HepG2 (cell line): ENCODE data around the gene STK32B.
A peak's percentile ranks its signal among the peaks of the same experiment; 100 is the strongest.

Experiments
- ARNT2 ChIP-seq: sonication (generic); formaldehyde crosslinking; IDR thresholded peaks from 2 replicates; pipeline ENCODE4 v1.8.0; 2022; ENCODE audit warnings: mild to moderate bottlenecking, low read depth, missing genetic modification reagents, moderate library complexity
- EP300 ChIP-seq, 3 experiments: sonication (generic) in 1 of 3; formaldehyde crosslinking in 1 of 3; IDR thresholded peaks; 2 replicates each; pipeline versions ENCODE4 v1.5.1 to v1.6.1; 2011 to 2020; ENCODE audit warnings: low read depth in 2 of 3, low read length in 2 of 3, borderline replicate concordance in 1 of 3, improper control_type of control experiment in 1 of 3, mild to moderate bottlenecking in 1 of 3, missing genetic modification reagents in 1 of 3, moderate library complexity in 1 of 3
- EZH2 ChIP-seq: conservative IDR thresholded peaks from 2 replicates; pipeline ENCODE4 v1.6.1; 2012; ENCODE audit warnings: mild to moderate bottlenecking, low read depth, low read length, moderate library complexity
- KIAA2018 ChIP-seq: sonication (generic); formaldehyde crosslinking; IDR thresholded peaks from 2 replicates; pipeline ENCODE4 v1.5.0; 2020; ENCODE audit warnings: mild to moderate bottlenecking, missing genetic modification reagents, borderline replicate concordance
- MTF2 ChIP-seq: sonication (generic); formaldehyde crosslinking; IDR thresholded peaks from 2 replicates; pipeline ENCODE4 v1.5.0; 2020; ENCODE audit warnings: missing genetic modification reagents, borderline replicate concordance
- NR2F2 ChIP-seq: IDR thresholded peaks from 2 replicates; pipeline ENCODE4 v1.6.1; 2012; ENCODE audit warnings: low read depth, inconsistent platforms, borderline replicate concordance
- POLR2AphosphoS5 ChIP-seq: IDR thresholded peaks from 2 replicates; pipeline ENCODE4 v1.6.1; 2012; ENCODE audit warnings: low read depth, low read length
- SMC3 ChIP-seq: IDR thresholded peaks from 2 replicates; pipeline ENCODE4 v1.6.1; 2011; ENCODE audit warnings: low read length, improper control_type of control experiment
- ZBTB20 ChIP-seq: sonication (generic); formaldehyde crosslinking; IDR thresholded peaks from 2 replicates; pipeline ENCODE4 v1.8.1; 2023; ENCODE audit warnings: missing genetic modification reagents, low read depth, mild to moderate bottlenecking, borderline replicate concordance
- ZBTB3 ChIP-seq: sonication (generic); formaldehyde crosslinking; IDR thresholded peaks from 2 replicates; pipeline ENCODE4 v1.4.0; 2020; ENCODE audit warnings: low read depth, mild to moderate bottlenecking, moderate library complexity, missing genetic modification reagents, borderline replicate concordance
- ZNF609 ChIP-seq: sonication (generic); formaldehyde crosslinking; IDR thresholded peaks from 2 replicates; pipeline ENCODE4 v1.4.0; 2020; ENCODE audit warnings: mild to moderate bottlenecking, missing genetic modification reagents, borderline replicate concordance
- ZNF749 ChIP-seq: sonication (generic); formaldehyde crosslinking; IDR thresholded peaks from 2 replicates; pipeline ENCODE4 v1.8.0; 2022; ENCODE audit warnings: mild to moderate bottlenecking, missing genetic modification reagents, moderate library complexity, borderline replicate concordance
- TF ChIP-seq, protein P1 (sequence below): sonication (generic); formaldehyde crosslinking; IDR thresholded peaks from 2 replicates; pipeline ENCODE4 v1.8.0; 2022; ENCODE audit warnings: missing genetic modification reagents, mild to moderate bottlenecking, moderate library complexity, borderline replicate concordance
- TF ChIP-seq, protein P2 (sequence below), 2 experiments: IDR thresholded peaks; 2 replicates each; pipeline ENCODE4 v1.6.1; 2011 to 2012; ENCODE audit warnings: low read length in 2 of 2, borderline replicate concordance in 1 of 2, low read depth in 1 of 2, mild to moderate bottlenecking in 1 of 2, moderate library complexity in 1 of 2

DNA sequence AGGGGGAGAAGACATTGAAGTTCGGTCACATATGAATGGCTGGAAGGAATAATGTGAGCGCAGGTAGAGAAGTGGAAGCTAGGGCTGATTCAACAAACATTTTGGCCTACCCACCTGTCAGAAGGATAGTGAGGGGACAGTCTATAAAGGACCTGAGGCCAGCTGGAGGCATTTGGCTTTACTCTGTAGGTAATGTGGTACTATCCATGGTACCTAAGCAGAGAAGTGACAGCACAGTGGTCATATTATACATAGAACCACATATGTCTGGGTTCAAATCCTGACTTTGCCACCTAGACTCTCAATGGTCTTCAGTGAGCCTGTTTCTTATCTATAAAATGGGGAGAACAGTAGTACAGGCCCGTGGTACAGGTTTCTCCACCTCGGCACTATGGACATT, 400.0 kb downstream of the STK32B start:
- no peak for TF ChIP-seq EP300 (IDR thresholded peaks at IDR 0.05; ENCODE audit: low read depth in 2 of 2, low read length in 2 of 2)
- TF ChIP-seq EP300 (CRISPR knock-in tag; IDR thresholded peaks at IDR 0.05; ENCODE audit: borderline replicate concordance): no peak
- TF ChIP-seq EZH2: no peak
- TF ChIP-seq, protein P1, sequence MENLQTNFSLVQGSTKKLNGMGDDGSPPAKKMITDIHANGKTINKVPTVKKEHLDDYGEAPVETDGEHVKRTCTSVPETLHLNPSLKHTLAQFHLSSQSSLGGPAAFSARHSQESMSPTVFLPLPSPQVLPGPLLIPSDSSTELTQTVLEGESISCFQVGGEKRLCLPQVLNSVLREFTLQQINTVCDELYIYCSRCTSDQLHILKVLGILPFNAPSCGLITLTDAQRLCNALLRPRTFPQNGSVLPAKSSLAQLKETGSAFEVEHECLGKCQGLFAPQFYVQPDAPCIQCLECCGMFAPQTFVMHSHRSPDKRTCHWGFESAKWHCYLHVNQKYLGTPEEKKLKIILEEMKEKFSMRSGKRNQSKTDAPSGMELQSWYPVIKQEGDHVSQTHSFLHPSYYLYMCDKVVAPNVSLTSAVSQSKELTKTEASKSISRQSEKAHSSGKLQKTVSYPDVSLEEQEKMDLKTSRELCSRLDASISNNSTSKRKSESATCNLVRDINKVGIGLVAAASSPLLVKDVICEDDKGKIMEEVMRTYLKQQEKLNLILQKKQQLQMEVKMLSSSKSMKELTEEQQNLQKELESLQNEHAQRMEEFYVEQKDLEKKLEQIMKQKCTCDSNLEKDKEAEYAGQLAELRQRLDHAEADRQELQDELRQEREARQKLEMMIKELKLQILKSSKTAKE (CRISPR knock-in tag): no peak
- TF ChIP-seq ZNF609 (CRISPR knock-in tag): no peak
- TF ChIP-seq, protein P2, sequence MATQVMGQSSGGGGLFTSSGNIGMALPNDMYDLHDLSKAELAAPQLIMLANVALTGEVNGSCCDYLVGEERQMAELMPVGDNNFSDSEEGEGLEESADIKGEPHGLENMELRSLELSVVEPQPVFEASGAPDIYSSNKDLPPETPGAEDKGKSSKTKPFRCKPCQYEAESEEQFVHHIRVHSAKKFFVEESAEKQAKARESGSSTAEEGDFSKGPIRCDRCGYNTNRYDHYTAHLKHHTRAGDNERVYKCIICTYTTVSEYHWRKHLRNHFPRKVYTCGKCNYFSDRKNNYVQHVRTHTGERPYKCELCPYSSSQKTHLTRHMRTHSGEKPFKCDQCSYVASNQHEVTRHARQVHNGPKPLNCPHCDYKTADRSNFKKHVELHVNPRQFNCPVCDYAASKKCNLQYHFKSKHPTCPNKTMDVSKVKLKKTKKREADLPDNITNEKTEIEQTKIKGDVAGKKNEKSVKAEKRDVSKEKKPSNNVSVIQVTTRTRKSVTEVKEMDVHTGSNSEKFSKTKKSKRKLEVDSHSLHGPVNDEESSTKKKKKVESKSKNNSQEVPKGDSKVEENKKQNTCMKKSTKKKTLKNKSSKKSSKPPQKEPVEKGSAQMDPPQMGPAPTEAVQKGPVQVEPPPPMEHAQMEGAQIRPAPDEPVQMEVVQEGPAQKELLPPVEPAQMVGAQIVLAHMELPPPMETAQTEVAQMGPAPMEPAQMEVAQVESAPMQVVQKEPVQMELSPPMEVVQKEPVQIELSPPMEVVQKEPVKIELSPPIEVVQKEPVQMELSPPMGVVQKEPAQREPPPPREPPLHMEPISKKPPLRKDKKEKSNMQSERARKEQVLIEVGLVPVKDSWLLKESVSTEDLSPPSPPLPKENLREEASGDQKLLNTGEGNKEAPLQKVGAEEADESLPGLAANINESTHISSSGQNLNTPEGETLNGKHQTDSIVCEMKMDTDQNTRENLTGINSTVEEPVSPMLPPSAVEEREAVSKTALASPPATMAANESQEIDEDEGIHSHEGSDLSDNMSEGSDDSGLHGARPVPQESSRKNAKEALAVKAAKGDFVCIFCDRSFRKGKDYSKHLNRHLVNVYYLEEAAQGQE (IDR thresholded peaks at IDR 0.05; ENCODE audit: borderline replicate concordance in 1 of 2, low read depth in 1 of 2, low read length in 2 of 2): peak in 1 of 2 experiments; percentile 77; a peak in 3 of 4 replicates
- TF ChIP-seq NR2F2: no peak
- no peak for TF ChIP-seq ZNF749
- no peak for TF ChIP-seq ZBTB3 (CRISPR knock-in tag)
- TF ChIP-seq KIAA2018 (CRISPR knock-in tag): no peak
- TF ChIP-seq ZBTB20: no peak
- no peak for TF ChIP-seq POLR2AphosphoS5
- no peak for TF ChIP-seq SMC3
- no peak for TF ChIP-seq MTF2
- TF ChIP-seq ARNT2 (CRISPR knock-in tag): no peak
